ENCODE data around the gene STXBP6. TPM values are rescaled to one million over a fixed set of nuclear protein-coding genes. Genes with fewer than 3 reads are reported as not detected.

STXBP6 gene
- total RNA-seq, 1 experiment from 2014 or later, result 0.27 TPM

DNA sequence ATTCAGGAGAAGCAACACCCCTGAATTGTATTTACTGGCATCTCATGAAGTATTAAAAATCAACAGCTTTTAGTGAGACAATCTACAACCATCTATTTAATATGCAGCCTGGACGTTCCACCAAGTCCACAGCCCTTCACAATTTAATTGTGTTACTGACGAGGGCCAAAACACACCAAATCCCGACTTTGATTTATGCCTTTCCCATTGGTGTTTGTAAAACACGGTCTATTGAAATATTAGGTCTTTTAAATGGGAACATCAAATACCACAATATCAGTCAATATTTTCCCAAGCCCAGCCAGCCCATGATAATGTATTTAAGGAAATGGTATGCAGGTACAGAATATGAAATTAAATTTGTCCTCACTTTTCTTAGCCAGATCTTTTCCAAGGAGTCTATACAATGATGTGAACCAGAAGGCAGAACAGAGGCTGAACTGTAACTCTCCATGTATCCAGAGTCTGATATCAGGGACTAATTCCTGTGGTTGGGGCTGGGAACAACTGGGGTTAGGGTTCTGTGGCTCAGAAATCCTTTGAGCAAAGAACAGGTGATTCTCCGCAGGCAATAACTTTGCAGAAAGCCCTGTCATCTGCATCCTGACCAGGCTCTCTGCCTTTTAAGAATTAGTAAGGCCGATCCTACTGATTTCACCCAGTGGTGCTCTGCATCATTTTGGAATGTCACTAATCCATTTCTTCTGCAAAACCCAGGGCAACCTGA lies 236.7 kb downstream of the STXBP6 start:
- Histone ChIP-seq H3K27ac (ENCODE audit: low read depth, low read length) (no peak overlapping the region), H3K4me2 (ENCODE audit: low read length) (no peak overlapping the region), H3K4me3 (replicated peaks in 1 of 2; ENCODE audit: low read depth in 1 of 2, low read length in 2 of 2) (no peak overlapping the region), H2AFZ (ENCODE audit: low read depth, low read length, poor library complexity, severe bottlenecking) (no peak overlapping the region), H3K9me3 (ENCODE audit: control insufficient read depth in 1 of 2, insufficient read depth in 1 of 2, low read depth in 1 of 2, low read length in 2 of 2) (peaks cover 0 to 4% of the 10 kb centered on the region in 2 experiments; a peak in 1 of 4 replicates), H3K27me3 (ENCODE audit: insufficient read depth, low read length) (no peaks in the 10 kb centered on the region), H4K20me1 (ENCODE audit: insufficient read depth) (no peaks in the 10 kb centered on the region), H3K4me1 (ENCODE audit: control insufficient read depth in 1 of 2, insufficient read depth in 2 of 2, low read length in 2 of 2) (no peaks in the 10 kb centered on the region), H3K79me2 (ENCODE audit: insufficient read depth, low read length) (no peaks in the 10 kb centered on the region), H3K9me2 (ENCODE audit: insufficient read depth) (no peaks in the 10 kb centered on the region), H3K9ac (ENCODE audit: low read length) (no peak overlapping the region), H3K36me3 (ENCODE audit: control insufficient read depth in 1 of 2, insufficient read depth in 2 of 2, low read length in 2 of 2) (no peaks in the 10 kb centered on the region)
- DNase-seq (ENCODE audit: low read depth, low spot score) (no peak), ATAC-seq (no peak)
- ChIA-PET POLR2A (no interaction called here), CTCF (no interaction called here), RAD21 (ENCODE audit: low non-redundant PET in 1 of 2, low total read pairs in 2 of 2, uncharacterized antibody in 2 of 2, unreplicated experiment in 2 of 2) (no interaction called here)
- intact Hi-C loops (cut with micrococcal nuclease), result no loop called here
- TF ChIP-seq ZFX (IDR thresholded peaks at IDR 0.05) (no peak), SIN3A (IDR thresholded peaks at IDR 0.05; ENCODE audit: low read depth) (no peak), FOSL1 (IDR thresholded peaks at IDR 0.05; ENCODE audit: low read depth) (no peak), EGR1 (IDR thresholded peaks at IDR 0.05; ENCODE audit: low read depth) (no peak), EZH2phosphoT487 (IDR thresholded peaks at IDR 0.05; ENCODE audit: borderline replicate concordance) (no peak), ZNF274 (IDR thresholded peaks at IDR 0.05; ENCODE audit: low read depth, low read length) (no peak), EZH2 (IDR thresholded peaks at IDR 0.05) (no peak), POLR2AphosphoS5 (IDR thresholded peaks at IDR 0.05; ENCODE audit: low read depth, low read length) (no peak), SRF (IDR thresholded peaks at IDR 0.05; ENCODE audit: low read depth) (no peak), JUND (IDR thresholded peaks at IDR 0.05) (no peak), CBX3 (IDR thresholded peaks at IDR 0.05; ENCODE audit: low read depth) (no peak), CEBPB (IDR thresholded peaks at IDR 0.05; ENCODE audit: low read depth) (no peak), ELF1 (IDR thresholded peaks at IDR 0.05; ENCODE audit: borderline replicate concordance, low read depth) (no peak), SP1 (IDR thresholded peaks at IDR 0.05; ENCODE audit: low read depth) (no peak)
- TF ChIP-seq, protein P1, sequence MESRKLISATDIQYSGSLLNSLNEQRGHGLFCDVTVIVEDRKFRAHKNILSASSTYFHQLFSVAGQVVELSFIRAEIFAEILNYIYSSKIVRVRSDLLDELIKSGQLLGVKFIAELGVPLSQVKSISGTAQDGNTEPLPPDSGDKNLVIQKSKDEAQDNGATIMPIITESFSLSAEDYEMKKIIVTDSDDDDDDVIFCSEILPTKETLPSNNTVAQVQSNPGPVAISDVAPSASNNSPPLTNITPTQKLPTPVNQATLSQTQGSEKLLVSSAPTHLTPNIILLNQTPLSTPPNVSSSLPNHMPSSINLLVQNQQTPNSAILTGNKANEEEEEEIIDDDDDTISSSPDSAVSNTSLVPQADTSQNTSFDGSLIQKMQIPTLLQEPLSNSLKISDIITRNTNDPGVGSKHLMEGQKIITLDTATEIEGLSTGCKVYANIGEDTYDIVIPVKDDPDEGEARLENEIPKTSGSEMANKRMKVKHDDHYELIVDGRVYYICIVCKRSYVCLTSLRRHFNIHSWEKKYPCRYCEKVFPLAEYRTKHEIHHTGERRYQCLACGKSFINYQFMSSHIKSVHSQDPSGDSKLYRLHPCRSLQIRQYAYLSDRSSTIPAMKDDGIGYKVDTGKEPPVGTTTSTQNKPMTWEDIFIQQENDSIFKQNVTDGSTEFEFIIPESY (IDR thresholded peaks at IDR 0.05; ENCODE audit: extremely low read depth, insufficient replicate concordance, low read length), result no peak
- TF ChIP-seq, protein P2, sequence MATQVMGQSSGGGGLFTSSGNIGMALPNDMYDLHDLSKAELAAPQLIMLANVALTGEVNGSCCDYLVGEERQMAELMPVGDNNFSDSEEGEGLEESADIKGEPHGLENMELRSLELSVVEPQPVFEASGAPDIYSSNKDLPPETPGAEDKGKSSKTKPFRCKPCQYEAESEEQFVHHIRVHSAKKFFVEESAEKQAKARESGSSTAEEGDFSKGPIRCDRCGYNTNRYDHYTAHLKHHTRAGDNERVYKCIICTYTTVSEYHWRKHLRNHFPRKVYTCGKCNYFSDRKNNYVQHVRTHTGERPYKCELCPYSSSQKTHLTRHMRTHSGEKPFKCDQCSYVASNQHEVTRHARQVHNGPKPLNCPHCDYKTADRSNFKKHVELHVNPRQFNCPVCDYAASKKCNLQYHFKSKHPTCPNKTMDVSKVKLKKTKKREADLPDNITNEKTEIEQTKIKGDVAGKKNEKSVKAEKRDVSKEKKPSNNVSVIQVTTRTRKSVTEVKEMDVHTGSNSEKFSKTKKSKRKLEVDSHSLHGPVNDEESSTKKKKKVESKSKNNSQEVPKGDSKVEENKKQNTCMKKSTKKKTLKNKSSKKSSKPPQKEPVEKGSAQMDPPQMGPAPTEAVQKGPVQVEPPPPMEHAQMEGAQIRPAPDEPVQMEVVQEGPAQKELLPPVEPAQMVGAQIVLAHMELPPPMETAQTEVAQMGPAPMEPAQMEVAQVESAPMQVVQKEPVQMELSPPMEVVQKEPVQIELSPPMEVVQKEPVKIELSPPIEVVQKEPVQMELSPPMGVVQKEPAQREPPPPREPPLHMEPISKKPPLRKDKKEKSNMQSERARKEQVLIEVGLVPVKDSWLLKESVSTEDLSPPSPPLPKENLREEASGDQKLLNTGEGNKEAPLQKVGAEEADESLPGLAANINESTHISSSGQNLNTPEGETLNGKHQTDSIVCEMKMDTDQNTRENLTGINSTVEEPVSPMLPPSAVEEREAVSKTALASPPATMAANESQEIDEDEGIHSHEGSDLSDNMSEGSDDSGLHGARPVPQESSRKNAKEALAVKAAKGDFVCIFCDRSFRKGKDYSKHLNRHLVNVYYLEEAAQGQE (IDR thresholded peaks at IDR 0.05; ENCODE audit: low read depth), result no peak
- TF ChIP-seq, protein P3, sequence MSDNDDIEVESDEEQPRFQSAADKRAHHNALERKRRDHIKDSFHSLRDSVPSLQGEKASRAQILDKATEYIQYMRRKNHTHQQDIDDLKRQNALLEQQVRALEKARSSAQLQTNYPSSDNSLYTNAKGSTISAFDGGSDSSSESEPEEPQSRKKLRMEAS (IDR thresholded peaks at IDR 0.05), result no peak
- TF ChIP-seq, protein P4, sequence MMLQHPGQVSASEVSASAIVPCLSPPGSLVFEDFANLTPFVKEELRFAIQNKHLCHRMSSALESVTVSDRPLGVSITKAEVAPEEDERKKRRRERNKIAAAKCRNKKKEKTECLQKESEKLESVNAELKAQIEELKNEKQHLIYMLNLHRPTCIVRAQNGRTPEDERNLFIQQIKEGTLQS (IDR thresholded peaks at IDR 0.05), result no peak
- BruUV-seq (replicated peaks), result no TSS peak

All from HCT116 (cell line).